ENCODE data around the gene PRKAG1. TPM values are rescaled to one million over a fixed set of nuclear protein-coding genes. Genes with fewer than 3 reads are reported as not detected.

The PRKAG1 gene
- total RNA-seq, 1 donor from 2014 or later = 67.0 TPM

DNA sequence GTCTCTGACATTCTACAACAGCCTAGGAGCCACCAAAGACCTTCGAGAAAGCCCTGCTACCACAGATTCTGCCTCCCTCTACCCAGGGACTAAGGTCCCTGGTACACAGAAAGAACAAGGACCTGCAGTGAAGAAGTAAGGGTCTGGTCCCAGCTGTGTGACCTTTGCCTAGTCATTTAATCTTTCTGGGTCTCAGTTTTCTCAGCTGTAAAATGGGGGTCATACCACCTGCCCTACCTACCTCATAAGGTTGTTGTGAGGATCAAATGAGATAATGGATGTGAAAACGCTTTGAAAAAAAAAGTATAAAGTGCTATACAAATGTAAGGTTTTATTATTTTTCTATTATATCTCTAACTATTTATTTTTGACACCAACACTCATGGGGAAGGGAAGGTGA, 5.2 kb upstream of the PRKAG1 start:
- peaks cover 0 to 73% of the 10 kb centered on the region in 2 donors for H3K36me3 ChIP-seq
- TF ChIP-seq POLR2AphosphoS5 (IDR thresholded peaks at IDR 0.05; ENCODE audit: insufficient read depth in 1 of 2, low read depth in 1 of 2) = no peak
- TF ChIP-seq, protein P1, sequence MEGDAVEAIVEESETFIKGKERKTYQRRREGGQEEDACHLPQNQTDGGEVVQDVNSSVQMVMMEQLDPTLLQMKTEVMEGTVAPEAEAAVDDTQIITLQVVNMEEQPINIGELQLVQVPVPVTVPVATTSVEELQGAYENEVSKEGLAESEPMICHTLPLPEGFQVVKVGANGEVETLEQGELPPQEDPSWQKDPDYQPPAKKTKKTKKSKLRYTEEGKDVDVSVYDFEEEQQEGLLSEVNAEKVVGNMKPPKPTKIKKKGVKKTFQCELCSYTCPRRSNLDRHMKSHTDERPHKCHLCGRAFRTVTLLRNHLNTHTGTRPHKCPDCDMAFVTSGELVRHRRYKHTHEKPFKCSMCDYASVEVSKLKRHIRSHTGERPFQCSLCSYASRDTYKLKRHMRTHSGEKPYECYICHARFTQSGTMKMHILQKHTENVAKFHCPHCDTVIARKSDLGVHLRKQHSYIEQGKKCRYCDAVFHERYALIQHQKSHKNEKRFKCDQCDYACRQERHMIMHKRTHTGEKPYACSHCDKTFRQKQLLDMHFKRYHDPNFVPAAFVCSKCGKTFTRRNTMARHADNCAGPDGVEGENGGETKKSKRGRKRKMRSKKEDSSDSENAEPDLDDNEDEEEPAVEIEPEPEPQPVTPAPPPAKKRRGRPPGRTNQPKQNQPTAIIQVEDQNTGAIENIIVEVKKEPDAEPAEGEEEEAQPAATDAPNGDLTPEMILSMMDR (IDR thresholded peaks at IDR 0.05) = no peak
- TF ChIP-seq POLR2A (IDR thresholded peaks at IDR 0.05) = no peak
- H3K27ac ChIP-seq = no peak overlapping the region
- intact Hi-C loops (cut with DNase I) = no loop called here
- no peak overlapping the region for H3K4me3 ChIP-seq
- no peaks in the 10 kb centered on the region for H3K4me1 ChIP-seq
- no peak for DNase-seq (ENCODE audit: extremely low spot score in 2 of 2)
- H3K9me3 ChIP-seq = no peaks in the 10 kb centered on the region
- no peaks in the 10 kb centered on the region for H3K27me3 ChIP-seq

DNA sequence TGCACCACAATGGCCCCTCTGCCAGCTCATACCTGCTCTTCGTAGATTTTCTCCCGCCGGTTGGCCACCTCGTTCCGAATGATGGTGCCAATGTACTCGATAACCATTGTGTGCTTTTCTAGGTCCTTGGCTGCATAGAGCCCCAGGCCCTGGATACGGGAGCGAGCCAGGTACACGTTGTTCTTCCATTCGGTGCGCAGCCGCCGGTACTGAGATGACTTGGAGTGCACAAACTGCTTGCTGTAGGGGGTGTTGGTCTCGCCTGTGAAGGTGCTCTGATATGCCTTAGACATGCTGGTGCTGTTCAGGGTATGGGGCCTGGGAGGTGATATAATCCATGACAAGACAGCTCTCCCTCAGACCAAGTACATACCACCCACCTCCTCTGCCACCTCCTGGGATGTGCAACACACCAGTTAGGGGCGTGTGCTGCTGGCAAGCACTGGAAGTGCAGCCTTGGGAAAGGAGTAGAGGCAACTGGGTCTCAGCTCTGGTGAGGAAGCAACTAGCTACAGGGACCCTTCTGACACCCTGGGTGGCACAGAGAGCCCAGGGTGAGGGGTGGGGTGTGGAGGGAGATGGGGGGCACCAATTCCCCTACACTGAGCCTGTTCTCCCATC, 4.1 kb upstream of the PRKAG1 start:
- TF ChIP-seq POLR2A (IDR thresholded peaks at IDR 0.05) (no peak), POLR2AphosphoS5 (IDR thresholded peaks at IDR 0.05; ENCODE audit: insufficient read depth in 1 of 2, low read depth in 1 of 2) (no peak)
- TF ChIP-seq, protein P1 (IDR thresholded peaks at IDR 0.05) = no peak

DNA sequence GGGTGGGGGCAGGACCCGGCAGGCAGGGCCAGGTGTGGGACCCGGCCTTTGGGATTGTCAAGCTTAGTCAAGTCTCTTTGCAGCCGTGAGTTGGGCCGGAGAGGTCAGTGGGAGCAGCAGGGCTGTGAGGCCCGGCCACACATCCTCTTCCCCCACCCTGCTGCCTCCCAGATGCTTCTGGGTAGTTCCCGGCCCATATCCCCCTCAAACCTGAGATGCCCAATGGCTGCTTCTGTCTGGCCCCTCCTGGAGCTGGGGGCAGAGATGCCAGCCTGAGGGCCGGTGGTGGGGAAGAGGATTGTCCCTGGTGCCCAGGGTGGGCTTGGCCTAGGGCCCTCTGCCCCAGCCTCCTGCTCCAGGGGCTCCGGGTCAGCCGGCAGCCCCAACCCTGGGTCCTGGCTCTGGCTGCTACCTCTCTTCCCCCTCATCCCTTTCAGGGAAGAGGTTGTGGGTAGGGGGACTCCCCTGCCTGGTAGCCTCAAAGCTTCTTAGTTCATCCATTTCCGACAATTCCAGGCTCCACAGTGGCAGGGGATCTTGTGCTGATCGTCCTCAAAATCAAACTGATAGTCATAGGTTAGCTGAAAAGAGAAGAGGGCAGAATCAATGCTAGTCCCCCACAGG, 2.8 kb upstream of the PRKAG1 start:
- no peak overlapping the region for H3K4me3 ChIP-seq
- no peaks in the 10 kb centered on the region for H3K27me3 ChIP-seq
- H3K27ac ChIP-seq = no peak overlapping the region
- intact Hi-C loops (cut with DNase I) = no loop called here
- TF ChIP-seq, protein P1 (IDR thresholded peaks at IDR 0.05) = no peak
- TF ChIP-seq POLR2AphosphoS5 (IDR thresholded peaks at IDR 0.05; ENCODE audit: insufficient read depth in 1 of 2, low read depth in 1 of 2) (no peak), POLR2A (IDR thresholded peaks at IDR 0.05) (no peak)
- peaks cover 0 to 50% of the 10 kb centered on the region in 2 donors for H3K36me3 ChIP-seq
- H3K4me1 ChIP-seq = peaks cover 14% of the 10 kb centered on the region
- DNase-seq (ENCODE audit: extremely low spot score in 2 of 2) = no peak
- no peaks in the 10 kb centered on the region for H3K9me3 ChIP-seq

More for the DNA sequence above, 4.1 kb upstream of the PRKAG1 start:
- intact Hi-C loops (cut with DNase I) = no loop called here
- H3K4me1 ChIP-seq = peaks cover 5% of the 10 kb centered on the region
- no peak overlapping the region for H3K4me3 ChIP-seq
- H3K36me3 ChIP-seq = peaks cover 0 to 62% of the 10 kb centered on the region in 2 donors
- H3K27ac ChIP-seq = no peak overlapping the region
- H3K27me3 ChIP-seq = no peaks in the 10 kb centered on the region
- DNase-seq (ENCODE audit: extremely low spot score in 2 of 2) = no peak
- H3K9me3 ChIP-seq = no peaks in the 10 kb centered on the region

DNA sequence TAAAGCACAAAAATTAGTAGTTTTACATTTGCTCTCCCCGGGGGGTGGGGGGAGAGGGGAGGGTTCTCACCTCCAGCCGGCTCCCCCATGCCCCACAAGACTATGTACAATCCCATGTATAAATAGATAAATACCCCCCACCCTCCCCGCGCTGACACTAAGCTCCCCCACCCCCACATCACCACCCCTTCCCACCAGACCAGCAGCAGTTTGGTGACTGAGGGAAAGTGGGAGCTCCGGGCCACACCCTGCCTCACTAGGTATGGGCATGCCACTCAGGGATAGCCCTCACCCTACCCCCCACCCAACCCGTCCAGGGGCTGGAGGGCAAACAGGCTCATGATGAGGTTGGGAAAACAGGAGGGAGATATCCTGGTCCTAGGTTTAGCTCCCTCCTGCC, 1.9 kb upstream of the PRKAG1 start:
- no peak for DNase-seq (ENCODE audit: extremely low spot score in 2 of 2)
- Histone ChIP-seq H3K27ac (no peak overlapping the region), H3K36me3 (peaks cover 0 to 41% of the 10 kb centered on the region in 2 donors), H3K27me3 (no peaks in the 10 kb centered on the region), H3K4me3 (no peak overlapping the region), H3K4me1 (peaks cover 14% of the 10 kb centered on the region), H3K9me3 (no peaks in the 10 kb centered on the region)
- TF ChIP-seq POLR2AphosphoS5 (IDR thresholded peaks at IDR 0.05; ENCODE audit: insufficient read depth in 1 of 2, low read depth in 1 of 2) (no peak), POLR2A (IDR thresholded peaks at IDR 0.05) (no peak)
- TF ChIP-seq, protein P1 (IDR thresholded peaks at IDR 0.05) = no peak
- intact Hi-C loops (cut with DNase I) = no loop called here

Measured in vagina (tissue), 2 donors.